Loucy (cell line): ENCODE data around the gene CCBE1.
"Not testable (repeated sequence)": the region's sequence is repeated elsewhere in the genome, so short reads cannot be mapped to it uniquely, and the experiment has no call there.

Experiments
- H2AFZ ChIP-seq: fragments of 200-600 bp; sonication (generic); 2 replicates; pipeline ENCODE4 v1.6.0; 2016; ENCODE audit warnings: antibody characterized with exemption, mild to moderate bottlenecking, low read length, moderate library complexity
- H3F3A ChIP-seq: fragments of 200-600 bp; 2 replicates; pipeline ENCODE4 v1.6.0; 2016; ENCODE audit warnings: antibody characterized with exemption, low read depth, mild to moderate bottlenecking
- H3K27me3 ChIP-seq: fragments of 200-600 bp; sonication (generic); 2 replicates; pipeline ENCODE4 v1.6.1; 2014; ENCODE audit warnings: low read length, mild to moderate bottlenecking; ENCODE audit not compliant: insufficient read depth, poor library complexity, severe bottlenecking
- H3K36me3 ChIP-seq: fragments of 200-600 bp; sonication (generic); 2 replicates; pipeline ENCODE4 v1.6.1; 2016; ENCODE audit warnings: low read length; ENCODE audit not compliant: insufficient read depth
- H3K4me1 ChIP-seq: fragments of 200-600 bp; sonication (generic); 2 replicates; pipeline ENCODE4 v1.5.1; 2014; ENCODE audit warnings: low read length, mild to moderate bottlenecking; ENCODE audit not compliant: insufficient read depth, poor library complexity, severe bottlenecking
- H3K4me2 ChIP-seq: fragments of 200-600 bp; sonication (generic); 2 replicates; pipeline ENCODE4 v1.6.0; 2014; ENCODE audit warnings: antibody characterized with exemption, low read length, low read depth, mild to moderate bottlenecking; ENCODE audit not compliant: poor library complexity, severe bottlenecking
- H3K4me3 ChIP-seq: fragments of 200-600 bp; sonication (generic); 2 replicates; pipeline ENCODE4 v1.5.1; 2014; ENCODE audit warnings: low read length, mild to moderate bottlenecking, mixed read lengths; ENCODE audit not compliant: poor library complexity, severe bottlenecking
- H3K79me2 ChIP-seq: fragments of 200-600 bp; sonication (generic); 2 replicates; pipeline ENCODE4 v1.6.1; 2014; ENCODE audit warnings: low read length; ENCODE audit not compliant: insufficient read depth
- H3K9ac ChIP-seq: fragments of 200-600 bp; sonication (generic); 2 replicates; pipeline ENCODE4 v1.6.0; 2014; ENCODE audit warnings: mild to moderate bottlenecking, low read depth, low read length, moderate library complexity; ENCODE audit not compliant: poor library complexity, severe bottlenecking
- H3K9me2 ChIP-seq: fragments of 200-600 bp; sonication (generic); replicated peaks from 2 replicates; pipeline ENCODE4 v1.6.1; 2016; ENCODE audit warnings: low read depth, low read length, mixed read lengths
- H3K9me3 ChIP-seq: fragments of 200-600 bp; sonication (generic); 2 replicates; pipeline ENCODE4 v1.6.1; 2014; ENCODE audit warnings: mild to moderate bottlenecking, antibody characterized with exemption, low read length, low read depth; ENCODE audit not compliant: insufficient read depth
- H4K20me1 ChIP-seq: fragments of 200-600 bp; sonication (generic); 2 replicates; pipeline ENCODE4 v1.6.0; 2014; ENCODE audit warnings: antibody characterized with exemption, low read length, mild to moderate bottlenecking; ENCODE audit not compliant: insufficient read depth, poor library complexity, severe bottlenecking
- EZH2phosphoT487 ChIP-seq: fragments of 200-600 bp; IDR thresholded peaks from 2 replicates; pipeline ENCODE4 v1.6.1; 2018; ENCODE audit warnings: antibody characterized with exemption, mild to moderate bottlenecking, moderate library complexity, borderline replicate concordance
- TF ChIP-seq, protein P1 (sequence below): fragments of 200-600 bp; sonication (generic); conservative IDR thresholded peaks from 2 replicates; pipeline ENCODE4 v1.5.1; 2014; ENCODE audit warnings: mild to moderate bottlenecking, antibody characterized with exemption, low read length

The CCBE1 gene

DNA sequence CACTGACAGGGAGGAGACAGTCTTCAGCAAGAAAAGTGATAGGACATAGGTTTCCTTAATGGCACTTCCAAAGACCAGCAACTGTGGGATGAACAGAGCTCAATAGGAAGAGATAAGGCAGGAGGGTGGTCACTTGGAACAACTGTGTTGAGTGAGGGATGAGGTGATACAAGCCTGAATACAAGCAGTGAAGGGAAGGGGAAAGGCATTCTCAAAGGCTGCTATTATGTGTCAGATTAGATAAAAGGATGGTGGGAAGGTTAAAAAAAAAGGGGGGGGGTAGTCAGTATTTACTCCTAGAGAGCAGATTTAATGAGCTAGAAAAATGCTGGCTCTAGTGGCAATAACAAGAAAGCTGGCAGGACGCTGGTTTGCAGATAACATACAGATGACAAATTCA lies 25.7 kb downstream of the CCBE1 start:
- H3K79me2 ChIP-seq, result no peaks in the 10 kb centered on the region
- H3K9me2 ChIP-seq, result no peaks in the 10 kb centered on the region
- H2AFZ ChIP-seq, result no peak overlapping the region
- H3K27me3 ChIP-seq, result no peaks in the 10 kb centered on the region
- H3F3A ChIP-seq, result no peaks in the 10 kb centered on the region
- H3K36me3 ChIP-seq, result no peaks in the 10 kb centered on the region
- no peak overlapping the region for H3K4me2 ChIP-seq
- no peak overlapping the region for H3K4me3 ChIP-seq
- H3K4me1 ChIP-seq, result no peaks in the 10 kb centered on the region
- no peaks in the 10 kb centered on the region for H4K20me1 ChIP-seq
- H3K9ac ChIP-seq, result no peak overlapping the region
- no peak for TF ChIP-seq EZH2phosphoT487
- TF ChIP-seq, protein P1, sequence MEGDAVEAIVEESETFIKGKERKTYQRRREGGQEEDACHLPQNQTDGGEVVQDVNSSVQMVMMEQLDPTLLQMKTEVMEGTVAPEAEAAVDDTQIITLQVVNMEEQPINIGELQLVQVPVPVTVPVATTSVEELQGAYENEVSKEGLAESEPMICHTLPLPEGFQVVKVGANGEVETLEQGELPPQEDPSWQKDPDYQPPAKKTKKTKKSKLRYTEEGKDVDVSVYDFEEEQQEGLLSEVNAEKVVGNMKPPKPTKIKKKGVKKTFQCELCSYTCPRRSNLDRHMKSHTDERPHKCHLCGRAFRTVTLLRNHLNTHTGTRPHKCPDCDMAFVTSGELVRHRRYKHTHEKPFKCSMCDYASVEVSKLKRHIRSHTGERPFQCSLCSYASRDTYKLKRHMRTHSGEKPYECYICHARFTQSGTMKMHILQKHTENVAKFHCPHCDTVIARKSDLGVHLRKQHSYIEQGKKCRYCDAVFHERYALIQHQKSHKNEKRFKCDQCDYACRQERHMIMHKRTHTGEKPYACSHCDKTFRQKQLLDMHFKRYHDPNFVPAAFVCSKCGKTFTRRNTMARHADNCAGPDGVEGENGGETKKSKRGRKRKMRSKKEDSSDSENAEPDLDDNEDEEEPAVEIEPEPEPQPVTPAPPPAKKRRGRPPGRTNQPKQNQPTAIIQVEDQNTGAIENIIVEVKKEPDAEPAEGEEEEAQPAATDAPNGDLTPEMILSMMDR, result no peak
- H3K9me3 ChIP-seq, result no peaks in the 10 kb centered on the region

DNA sequence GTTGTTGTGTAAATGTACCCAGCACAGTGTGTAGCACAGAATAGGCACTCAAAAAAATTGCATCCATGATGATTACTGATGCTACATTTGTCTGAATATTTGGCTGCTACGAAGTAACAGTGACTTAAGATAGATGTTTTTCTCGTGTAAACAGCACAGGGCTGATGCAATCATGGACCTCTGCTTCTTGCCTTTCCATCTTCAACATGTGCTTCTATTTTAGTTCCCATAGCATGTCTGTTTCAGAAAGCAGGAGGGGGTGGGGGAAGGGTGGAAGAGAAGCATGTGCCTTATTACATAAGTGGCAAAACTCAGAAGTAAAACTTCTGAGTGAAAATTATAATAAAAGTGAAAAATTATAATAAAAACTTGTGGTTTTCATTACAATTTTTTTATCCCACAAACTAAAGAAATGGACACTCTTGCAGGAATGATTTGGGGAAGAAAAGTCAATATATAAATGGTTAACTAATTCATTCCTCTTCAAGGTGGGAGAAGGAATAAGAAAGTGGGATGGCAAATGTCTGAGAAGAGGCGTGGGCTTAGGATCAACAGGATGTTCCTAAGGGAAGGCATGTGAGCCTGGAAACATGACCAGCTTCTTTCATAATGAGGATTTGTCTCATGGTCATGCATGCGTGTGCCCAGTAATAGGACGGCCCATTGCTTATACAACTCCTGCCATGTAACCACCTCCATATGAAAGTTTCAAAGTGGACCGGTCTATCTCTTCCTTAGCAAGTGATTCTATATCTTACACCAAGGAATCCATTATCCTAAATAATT lies 27.2 kb downstream of the CCBE1 start:
- H3K9me3 ChIP-seq, result no peaks in the 10 kb centered on the region
- no peak overlapping the region for H3K4me2 ChIP-seq
- no peak overlapping the region for H2AFZ ChIP-seq
- no peaks in the 10 kb centered on the region for H3K36me3 ChIP-seq
- TF ChIP-seq, protein P1, result no peak
- no peak for TF ChIP-seq EZH2phosphoT487
- H3K9me2 ChIP-seq, result no peaks in the 10 kb centered on the region
- H3K4me1 ChIP-seq, result no peaks in the 10 kb centered on the region
- H3K4me3 ChIP-seq, result no peak overlapping the region
- H3K9ac ChIP-seq, result no peak overlapping the region
- H3K79me2 ChIP-seq, result no peaks in the 10 kb centered on the region
- no peaks in the 10 kb centered on the region for H3F3A ChIP-seq
- no peaks in the 10 kb centered on the region for H3K27me3 ChIP-seq
- no peaks in the 10 kb centered on the region for H4K20me1 ChIP-seq

DNA sequence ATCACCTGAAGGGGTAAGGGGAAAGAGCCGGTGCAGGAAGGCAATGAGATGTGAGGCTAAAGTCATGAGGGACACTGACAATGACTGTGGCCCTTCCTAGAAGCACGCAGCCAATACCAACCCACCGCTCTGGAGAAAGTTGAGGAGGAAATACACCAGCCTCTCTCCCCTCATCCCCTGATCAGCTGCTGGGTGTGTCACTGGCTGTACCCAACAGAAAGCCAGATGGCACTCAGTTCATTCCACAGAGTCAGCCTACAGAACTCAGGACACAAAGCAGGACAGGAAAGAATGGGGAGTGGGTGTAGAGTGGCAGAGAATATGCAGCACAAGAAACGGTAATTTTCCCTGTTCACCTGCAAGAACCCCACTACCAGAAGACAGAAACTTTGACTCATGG lies 29.7 kb downstream of the CCBE1 start:
- Histone ChIP-seq H3K79me2 (no peaks in the 10 kb centered on the region), H3K9me3 (no peaks in the 10 kb centered on the region), H3K9me2 (no peaks in the 10 kb centered on the region), H2AFZ (no peak overlapping the region), H3K4me2 (no peak overlapping the region), H3K27me3 (no peaks in the 10 kb centered on the region), H3K9ac (no peak overlapping the region), H3F3A (no peaks in the 10 kb centered on the region), H4K20me1 (no peaks in the 10 kb centered on the region), H3K4me1 (no peaks in the 10 kb centered on the region), H3K36me3 (no peaks in the 10 kb centered on the region), H3K4me3 (no peak overlapping the region)
- TF ChIP-seq, protein P1, result no peak
- TF ChIP-seq EZH2phosphoT487, result no peak

DNA sequence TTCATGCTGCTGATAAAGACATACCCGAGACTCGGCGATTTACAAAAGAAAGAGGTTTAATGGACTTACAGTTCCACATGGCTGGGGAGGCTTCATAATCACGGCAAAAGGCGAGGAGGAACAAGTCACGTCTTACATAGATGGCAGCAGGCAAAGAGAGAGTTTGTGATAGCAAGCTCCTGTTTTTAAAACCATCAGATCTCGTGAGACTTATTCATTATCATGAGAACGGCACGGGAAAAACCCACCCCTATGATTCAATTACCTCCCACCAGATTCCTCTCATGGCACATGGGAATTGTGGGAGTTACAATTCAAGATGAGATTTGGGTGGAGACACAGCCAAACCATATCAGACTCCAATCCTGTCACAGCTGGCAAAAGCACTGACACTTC lies 31.2 kb downstream of the CCBE1 start:
- H3K9ac ChIP-seq, H3K4me1 ChIP-seq, H3K27me3 ChIP-seq, H2AFZ ChIP-seq, H3F3A ChIP-seq, H4K20me1 ChIP-seq, H3K36me3 ChIP-seq, H3K4me3 ChIP-seq, H3K79me2 ChIP-seq, H3K9me3 ChIP-seq, H3K4me2 ChIP-seq, H3K9me2 ChIP-seq: not testable (repeated sequence)
